ENCODE data around the gene ABAT.

DNA sequence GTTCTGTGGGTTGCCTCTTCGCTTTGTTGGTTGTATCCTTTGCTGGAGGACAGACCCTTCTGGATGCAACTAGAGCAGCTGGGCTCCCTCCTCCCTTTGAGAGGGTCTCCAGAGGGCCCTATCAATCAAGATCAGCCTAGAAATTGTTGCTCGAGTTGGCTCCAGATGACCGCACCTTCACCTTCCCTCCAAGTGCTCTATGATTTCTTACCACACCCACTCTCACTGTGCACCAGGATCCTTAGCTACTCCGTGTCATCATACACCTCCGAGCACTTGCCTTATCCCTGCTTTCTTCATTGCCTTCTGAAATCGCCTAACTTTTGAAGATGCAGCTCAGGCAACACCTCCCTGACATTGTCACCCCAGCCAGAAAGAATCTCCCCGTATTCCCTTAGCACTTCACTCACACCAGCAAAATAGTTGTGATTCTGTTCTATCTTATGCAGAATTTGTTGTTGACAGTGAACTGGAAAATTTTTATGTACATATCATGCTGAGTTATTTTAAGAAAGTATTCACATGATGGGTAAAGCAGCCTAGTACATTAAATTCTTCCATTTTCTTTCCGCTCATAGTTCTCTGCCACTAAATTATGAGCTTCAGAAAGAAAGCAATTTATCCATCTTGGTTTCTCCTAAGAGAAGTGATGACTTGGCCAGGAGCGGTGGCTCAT, 52.9 kb downstream of the ABAT start:
- TF ChIP-seq CTCF (IDR thresholded peaks at IDR 0.05; ENCODE audit: insufficient read depth, low read depth, low read length), result no peak
- TF ChIP-seq EZH2 (IDR thresholded peaks at IDR 0.05; ENCODE audit: insufficient read depth, low read length), result no peak
